Measurements from ENCODE around the gene STK38L. TPM values are rescaled to one million over a fixed set of nuclear protein-coding genes. Genes with fewer than 3 reads are reported as not detected.

STK38L gene
- total and polyA plus RNA-seq, 10 of the 15 experiments (the other 5 are each of a cell fraction or from before 2014, with no cell fraction given), result 43.0 to 154 (median 115) TPM

GRCh38 chr12:27305673-27306456 is 61.8 kb downstream of the STK38L start:
- Histone ChIP-seq H3K9ac (ENCODE audit: control insufficient read depth, insufficient read depth, low read length) (no peak overlapping the region), H3K4me1 (ENCODE audit: control insufficient read depth, insufficient read depth, low read length) (peaks cover 35% of the 10 kb centered on the region), H3K27ac (ENCODE audit: control insufficient read depth, insufficient read depth) (no peak overlapping the region), H3K79me2 (ENCODE audit: control insufficient read depth, insufficient read depth, low read length) (no peaks in the 10 kb centered on the region; the same call in none of the 2 replicates), H4K20me1 (ENCODE audit: control insufficient read depth, insufficient read depth) (no peaks in the 10 kb centered on the region), H2AFZ (ENCODE audit: control insufficient read depth, low read depth, low read length) (no peak overlapping the region), H3K27me3 (replicated peaks in 1 of 2; ENCODE audit: control insufficient read depth in 2 of 2, insufficient read depth in 2 of 2, low read length in 1 of 2) (no peaks in the 10 kb centered on the region), H3K4me2 (ENCODE audit: control insufficient read depth, insufficient read depth) (no peak overlapping the region), H3K4me3 (no peak overlapping the region), H3K36me3 (ENCODE audit: control insufficient read depth in 2 of 2, insufficient read depth in 2 of 2, low read length in 1 of 2) (peaks cover 4 to 17% of the 10 kb centered on the region in 2 experiments), H3K9me3 (replicated peaks; ENCODE audit: control insufficient read depth, insufficient read depth, low read length) (no peaks in the 10 kb centered on the region)
- peak; percentile 26; the same call in 2 of the 3 replicates for ATAC-seq
- no peak for FAIRE-seq
- SMC1A ChIA-PET (ENCODE audit: uncharacterized antibody, unreplicated experiment), result interaction anchor here (0.6 to 12.2 kb wide), 70 partner anchors 9 to 420 kb away, joined by 3 to 269 read pairs (median 6); partner anchors contain the start of genes BMAL2, MED21 and STK38L
- RAD21 ChIA-PET (ENCODE audit: unreplicated experiment), result interaction anchor here (0.6 to 11.3 kb wide), 66 partner anchors 8 to 490 kb away, joined by 3 to 282 read pairs (median 5); partner anchors contain the start of genes BMAL2, ITPR2, MED21 and STK38L
- CTCF ChIA-PET, result interaction anchor here (0.6 to 8.6 kb wide), 67 partner anchors 10 to 507 kb away, joined by 3 to 294 read pairs (median 5); partner anchors contain the start of genes MED21, STK38L and TM7SF3
- in situ Hi-C loops (cut with MboI), result no loop called here
- DNase-seq (ENCODE audit: low read depth, low spot score), result no peak
- 0 out of 2 replicates have a peak, but pooled peaks have one; percentile 28 for TF ChIP-seq ZNF592 (IDR thresholded peaks at IDR 0.05)
- peak; percentile 54; the same call in 1 of the 2 replicates for TF ChIP-seq RAD21 (IDR thresholded peaks at IDR 0.05; ENCODE audit: insufficient read depth, low read depth, low read length)
- TF ChIP-seq IRF3 (IDR thresholded peaks at IDR 0.05), result no peak
- TF ChIP-seq CTCF (IDR thresholded peaks at IDR 0.05 in 2 of 3, conservative IDR thresholded peaks at IDR 0.05 in 1 of 3; ENCODE audit: control insufficient read depth in 2 of 3, extremely low read depth in 1 of 3, insufficient read depth in 1 of 3, low read depth in 3 of 3, low read length in 3 of 3), result peak in 1 of 3 experiments; percentile 15; a peak in 1 of 6 replicates
- TF ChIP-seq SMC3 (IDR thresholded peaks at IDR 0.05; ENCODE audit: borderline replicate concordance, low read length), result peak; percentile 56; the same call in 1 of the 2 replicates
- TF ChIP-seq RUNX3 (IDR thresholded peaks at IDR 0.05; ENCODE audit: low read length), result peak; percentile 21; the same call in 1 of the 2 replicates
- TF ChIP-seq MYC (IDR thresholded peaks at IDR 0.05; ENCODE audit: insufficient read depth, insufficient read length, insufficient replicate concordance, low read length, severe bottlenecking), result no peak
- no peak for TF ChIP-seq POLR2AphosphoS2 (IDR thresholded peaks at IDR 0.05; ENCODE audit: low read depth, low read length)
- no peak for TF ChIP-seq FOS (IDR thresholded peaks at IDR 0.05; ENCODE audit: borderline replicate concordance, extremely low read depth, insufficient read length)
- TF ChIP-seq HCFC1 (IDR thresholded peaks at IDR 0.05; ENCODE audit: low read length), result no peak
- no peak for TF ChIP-seq NFYB (IDR thresholded peaks at IDR 0.05; ENCODE audit: insufficient read depth, low read depth, low read length)
- TF ChIP-seq ATF7 (IDR thresholded peaks at IDR 0.05; ENCODE audit: low read depth), result peak; percentile 80
- no peak for TF ChIP-seq SREBF1 (IDR thresholded peaks at IDR 0.05; ENCODE audit: low read length)
- peak; percentile 76 for TF ChIP-seq ZNF384 (IDR thresholded peaks at IDR 0.05; ENCODE audit: borderline replicate concordance, low read depth, low read length)
- TSS peak; percentile 3 for BruUV-seq (replicated peaks)
- WGBS (ENCODE audit: insufficient coverage, insufficient replicate concordance, low lambda C conversion rate, missing lambda C conversion rate), result 100% methylated on average over 1 of the region's 1 CpG
- intact Hi-C loops (cut with micrococcal nuclease; ENCODE audit: unreplicated experiment), result loop anchor here (1.0 to 5.0 kb wide), 6 partner anchors 61 to 291 kb away; partner anchors contain the start of genes STK38L and TM7SF3
- POLR2A ChIA-PET, result interaction anchor here (1.0 to 2.9 kb wide), 20 partner anchors 8 to 292 kb away, joined by 3 to 11 read pairs (median 4); partner anchors contain the start of genes BMAL2, STK38L and TM7SF3

Measured in GM12878 (cell line).